ENCODE results near the gene TAF4B. TPM values are rescaled to one million over a fixed set of nuclear protein-coding genes. Genes with fewer than 3 reads are reported as not detected.
"Not testable (repeated sequence)": the region's sequence is repeated elsewhere in the genome, so short reads cannot be mapped to it uniquely, and the experiment has no call there.

The TAF4B gene
- polyA plus RNA-seq, 3 donors: 4.6 to 5.5 (median 5.0) TPM

DNA sequence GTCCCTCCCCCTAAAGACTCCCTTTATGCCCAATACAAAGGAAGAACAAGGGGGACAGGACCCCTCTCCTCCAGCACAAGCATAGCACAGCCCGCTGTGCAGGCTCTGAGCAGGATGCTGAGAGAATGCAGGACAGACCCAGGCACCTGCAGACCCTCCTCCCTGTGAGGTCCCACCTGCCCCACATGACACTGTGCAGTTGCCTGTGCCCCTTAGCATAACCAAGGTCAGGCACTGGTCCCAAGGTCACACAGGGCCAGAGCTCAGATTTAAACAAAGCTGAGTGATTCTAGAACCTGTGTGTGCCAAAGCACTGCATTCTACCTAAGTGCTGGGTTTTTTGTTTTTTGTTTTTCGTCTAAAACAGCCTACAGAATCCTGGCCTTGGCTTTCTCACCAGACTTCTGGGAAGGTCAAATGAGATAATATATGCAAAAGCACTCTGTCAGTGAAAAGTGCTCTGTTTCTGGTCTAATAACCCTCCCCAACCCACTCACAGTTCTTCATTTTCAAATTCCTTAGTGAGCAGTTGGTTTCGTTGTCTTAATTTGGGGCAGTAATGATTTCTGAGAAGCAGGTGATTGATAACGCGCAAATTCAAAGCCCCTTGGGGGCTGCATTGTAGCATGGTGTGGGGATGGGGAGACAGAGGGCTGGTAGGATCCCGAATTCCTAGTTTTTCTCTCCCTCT is 196.4 kb downstream of the TAF4B start:
- DNase-seq: no peak

DNA sequence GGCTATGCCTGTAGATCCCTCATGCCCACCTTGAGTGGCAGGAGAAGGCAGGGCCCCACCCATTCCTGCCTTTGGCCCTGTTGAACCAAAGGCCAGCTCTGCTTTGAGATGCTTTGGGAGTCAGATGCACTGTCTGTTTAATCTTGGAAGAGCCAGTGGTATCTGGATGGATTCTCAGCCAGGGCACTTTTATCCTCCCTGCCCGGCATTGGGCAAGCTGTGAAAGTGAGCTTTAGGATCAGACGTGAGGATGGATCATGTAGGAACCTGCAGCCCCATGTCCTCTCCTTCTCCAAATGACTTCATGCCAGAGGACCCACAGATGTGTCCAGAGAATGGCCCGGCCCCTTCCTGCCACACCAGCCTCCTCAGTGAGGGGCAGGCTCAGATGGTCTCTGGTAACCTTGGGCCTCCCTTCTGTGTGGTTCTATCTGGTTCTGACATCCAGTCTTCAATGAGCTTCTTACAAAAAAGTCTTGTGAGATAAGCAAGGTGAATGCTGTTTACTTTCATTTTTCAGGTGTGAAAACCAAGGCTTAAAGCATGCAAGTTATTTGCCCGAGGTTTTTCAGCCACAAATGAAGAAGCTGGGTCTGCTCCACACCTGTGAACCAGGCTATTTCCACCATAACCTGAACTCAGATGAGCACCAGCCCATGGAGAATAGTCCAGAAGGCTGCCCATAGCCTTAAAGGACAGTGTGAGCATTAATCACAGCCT is 198.3 kb downstream of the TAF4B start:
- no peak for DNase-seq

DNA sequence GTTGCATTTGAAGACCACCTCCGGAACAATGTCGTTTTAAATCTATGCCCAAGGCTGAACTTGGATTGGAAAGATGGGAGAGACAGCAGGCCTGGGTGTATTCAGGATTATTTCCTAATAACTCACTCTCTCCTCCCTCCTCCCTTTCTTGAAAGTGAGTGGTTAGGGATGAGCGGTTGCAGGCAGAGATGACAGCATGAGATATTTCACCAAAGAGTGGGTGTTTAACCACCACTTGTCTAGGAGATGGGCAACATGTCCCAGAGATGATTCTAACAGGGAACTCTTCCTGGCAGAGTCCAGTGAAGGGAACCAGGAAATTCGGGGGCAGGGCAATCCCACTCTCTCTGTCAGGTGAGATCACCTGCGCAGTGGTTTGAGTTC is 198.9 kb downstream of the TAF4B start:
- DNase-seq: no peak

DNA sequence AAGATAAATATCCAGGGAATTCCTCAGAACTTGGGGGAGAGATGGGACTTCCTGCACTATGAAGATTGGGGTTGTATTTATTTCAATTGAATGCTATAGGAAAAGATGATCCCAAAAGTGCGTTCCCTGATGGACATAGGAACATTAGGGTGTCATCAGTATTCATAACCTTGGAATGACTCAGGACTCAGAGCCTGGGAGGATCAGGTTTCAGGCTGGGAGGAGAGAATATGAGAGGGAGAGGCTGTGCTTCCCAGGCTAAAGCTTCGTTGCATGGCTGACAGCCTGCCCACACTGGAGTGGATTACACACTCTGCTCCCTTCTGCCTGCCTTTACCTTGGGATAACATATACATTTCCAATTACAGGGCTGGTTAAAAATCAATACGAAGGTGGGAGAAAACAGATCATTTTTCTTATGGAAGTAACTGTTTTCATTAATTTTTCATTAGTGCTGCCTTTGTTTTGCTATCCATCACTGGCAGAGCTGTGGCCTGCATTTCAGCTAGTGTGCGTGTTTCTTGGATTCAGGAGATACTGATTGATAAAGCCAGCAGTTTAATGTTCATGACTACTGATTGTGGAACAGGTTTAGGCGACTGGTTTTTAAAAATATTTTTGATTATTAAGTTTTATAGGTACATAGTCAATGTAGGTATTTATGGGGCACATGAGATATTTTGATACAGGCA is 203.4 kb downstream of the TAF4B start:
- DNase-seq: peak; percentile 79

DNA sequence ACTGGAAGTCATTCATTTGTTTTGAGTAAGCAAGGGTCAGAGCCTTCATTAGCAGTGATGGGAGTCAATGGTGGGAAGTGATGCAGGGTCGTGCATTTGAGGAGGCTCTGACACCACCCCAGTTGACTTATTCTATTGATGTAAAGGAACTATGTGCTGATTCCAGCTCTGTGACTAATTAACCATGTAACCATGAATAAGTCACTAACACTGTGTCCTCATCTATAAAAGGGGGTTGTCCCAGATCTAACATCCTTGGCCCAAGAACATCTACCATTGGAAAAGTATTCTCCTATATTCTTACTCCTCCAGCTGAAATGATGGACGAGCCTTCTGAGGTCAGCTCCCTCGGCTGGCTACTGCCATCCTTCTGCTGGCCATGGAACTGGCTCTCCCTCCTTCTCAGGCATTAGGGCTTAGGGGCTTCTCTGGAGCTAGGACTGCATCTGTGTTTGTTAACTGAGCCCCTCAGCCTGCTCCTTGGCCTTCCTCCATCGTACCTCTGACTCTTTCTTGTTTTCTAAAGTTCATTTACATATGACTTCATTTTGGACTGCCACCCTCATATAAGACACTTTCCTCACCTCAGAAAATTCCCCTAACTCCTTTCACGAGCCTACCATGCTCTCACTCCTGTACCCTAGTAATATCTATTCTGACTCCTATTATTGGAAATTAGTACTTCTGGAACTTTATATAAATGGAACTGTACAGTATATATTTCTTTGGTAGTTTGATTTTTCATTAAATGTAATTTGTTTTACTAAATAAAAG is 206.6 kb downstream of the TAF4B start:
- no peak for DNase-seq

DNA sequence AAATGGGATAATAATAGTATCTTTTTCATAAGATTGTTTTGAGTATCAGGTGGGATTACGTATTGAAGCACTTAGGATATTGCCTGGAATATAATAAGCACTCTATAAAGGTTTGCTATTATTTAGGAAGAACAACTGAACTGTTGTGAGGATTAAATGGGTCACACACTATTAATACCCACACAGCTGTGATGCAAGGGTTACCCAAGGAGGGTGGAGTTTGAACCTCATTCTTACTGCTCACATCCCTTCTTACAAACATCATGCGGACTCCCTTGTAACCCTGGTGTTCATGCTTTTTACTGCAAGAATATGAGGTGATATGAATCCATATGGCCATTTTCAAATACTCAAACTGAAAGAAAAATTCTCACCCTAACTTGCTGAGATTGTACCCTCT is 208.6 kb downstream of the TAF4B start:
- no peak for DNase-seq

DNA sequence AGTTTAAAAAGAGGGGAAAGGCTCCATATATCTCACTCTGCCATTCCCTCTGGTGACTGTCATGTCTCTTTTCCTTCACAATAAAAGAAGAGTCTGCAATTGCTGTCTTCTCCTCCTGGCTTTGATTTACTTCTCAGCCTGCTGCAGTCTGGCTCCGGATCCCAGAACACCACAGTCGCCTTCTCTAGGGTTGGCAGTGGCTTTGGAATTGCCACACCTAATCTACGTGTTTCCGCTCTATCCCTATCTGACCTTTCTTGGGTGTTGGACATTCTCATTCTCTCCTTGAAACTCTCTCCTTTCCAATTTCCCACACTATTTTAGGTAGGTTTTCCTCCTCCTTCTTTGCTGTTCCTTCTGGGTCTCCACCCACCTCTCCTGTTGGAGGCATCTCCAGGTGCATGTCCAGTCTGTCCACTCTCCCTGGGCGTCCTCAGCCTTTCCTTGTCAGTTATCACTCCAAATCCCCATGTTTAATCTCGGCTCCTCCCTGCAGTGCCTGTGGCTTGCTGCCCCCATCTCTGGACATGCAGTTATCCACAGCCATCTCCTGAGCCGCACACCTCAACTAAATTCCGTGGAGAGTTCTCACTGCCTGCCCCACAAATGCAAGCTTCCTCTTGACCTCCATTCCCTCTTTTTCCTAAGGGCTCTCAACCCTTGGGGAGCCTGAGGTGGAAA is 209.3 kb downstream of the TAF4B start:
- no peak for DNase-seq

DNA sequence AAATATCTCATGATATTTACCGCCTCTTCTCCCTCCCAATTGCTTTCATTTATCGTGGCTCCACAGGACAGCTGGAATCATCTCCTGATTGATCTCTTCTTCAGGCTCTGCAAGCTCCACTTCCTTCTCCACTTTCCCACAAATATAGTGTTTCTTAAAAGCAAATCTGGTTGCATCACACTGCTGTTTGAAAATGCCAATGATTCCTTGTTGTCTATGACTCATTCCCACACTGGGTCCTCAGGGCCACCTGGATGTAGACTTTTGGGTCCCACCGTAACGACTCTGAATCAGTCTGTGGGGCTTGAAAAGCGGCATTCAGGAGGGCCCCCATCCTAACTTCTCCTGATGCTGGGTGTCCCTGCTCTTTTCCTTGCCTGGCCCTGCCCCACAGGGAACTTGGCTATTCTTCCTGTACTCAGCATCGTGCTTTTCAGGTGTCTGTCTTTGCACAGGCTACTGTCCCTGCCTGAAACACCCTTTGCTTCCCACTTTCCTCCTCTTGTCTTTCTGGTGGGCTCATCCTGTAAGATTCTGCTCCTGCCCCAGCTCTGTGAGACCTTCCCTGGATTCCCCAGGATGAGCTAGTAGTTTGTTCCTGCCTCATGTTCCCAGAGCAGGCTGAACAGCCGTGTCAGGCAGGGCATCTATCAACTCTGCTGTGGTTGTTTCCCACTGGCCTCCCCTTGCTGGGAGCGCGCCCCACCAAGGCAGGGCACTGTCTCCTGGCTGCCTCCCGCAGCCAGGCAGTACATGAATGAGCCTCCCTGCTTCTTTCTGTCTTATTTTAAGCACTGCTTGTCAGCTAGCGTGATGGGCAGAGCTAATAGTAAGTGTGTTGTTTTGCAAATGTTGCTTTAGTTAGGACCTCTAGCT is 210.2 kb downstream of the TAF4B start:
- no peak for DNase-seq

DNA sequence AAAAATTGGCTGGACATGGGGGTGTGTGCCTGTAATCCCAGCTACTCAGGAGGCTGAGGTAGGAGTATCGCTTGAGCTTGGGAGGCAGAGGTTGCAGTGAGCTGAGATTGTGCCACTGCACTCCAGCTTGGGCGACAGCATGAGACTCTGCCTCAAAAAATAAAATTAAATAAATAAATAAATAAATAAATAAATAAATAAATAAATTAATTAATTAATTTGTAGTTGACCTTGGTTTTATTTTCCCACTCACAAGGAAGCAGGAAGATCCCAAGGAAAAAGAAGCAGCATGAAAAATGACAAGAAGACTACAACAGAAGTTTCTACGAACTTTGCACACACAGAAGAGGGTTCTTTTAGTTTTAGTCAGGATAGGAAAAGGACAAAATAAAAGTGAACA is 211.4 kb downstream of the TAF4B start:
- not testable (repeated sequence) for DNase-seq

DNA sequence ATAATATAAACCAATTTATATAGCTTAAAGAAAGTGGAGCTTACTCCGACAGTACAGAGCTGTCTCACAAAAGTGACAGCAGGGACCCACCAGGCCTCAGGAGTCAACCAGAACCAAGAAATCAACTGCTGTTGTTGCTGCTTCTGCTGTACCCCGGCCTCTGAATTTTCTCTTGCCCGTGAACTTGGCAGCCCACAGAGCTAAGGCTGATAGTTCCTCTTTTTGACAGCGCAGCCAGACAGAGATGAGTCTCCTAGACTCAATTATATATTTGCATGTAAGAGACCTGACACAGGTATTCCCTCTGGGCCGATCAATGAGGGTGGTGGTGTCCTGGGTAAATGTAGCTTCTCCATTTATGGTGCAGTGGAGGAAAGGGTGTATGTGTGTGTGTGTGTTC is 212.7 kb downstream of the TAF4B start:
- DNase-seq: no peak

DNA sequence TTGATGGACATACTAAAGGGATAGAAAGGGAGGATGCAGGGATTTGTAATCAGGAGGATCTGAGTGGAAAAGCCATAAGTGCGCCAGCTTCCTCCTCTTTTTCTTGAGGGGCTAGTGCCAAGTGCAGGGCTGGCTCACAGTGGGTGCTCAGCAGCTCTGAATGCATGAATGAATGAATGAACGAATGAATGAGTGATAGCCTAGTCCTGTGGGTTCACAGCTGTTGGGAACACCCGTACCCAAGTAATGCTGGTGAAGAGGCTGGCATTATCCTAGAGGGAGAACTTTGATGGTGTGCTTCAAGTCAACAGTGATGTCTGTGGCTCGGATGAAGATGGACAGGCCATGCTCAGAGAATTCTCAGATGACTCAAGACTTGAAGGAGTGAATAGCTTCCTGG is 213.3 kb downstream of the TAF4B start:
- DNase-seq: no peak

DNA sequence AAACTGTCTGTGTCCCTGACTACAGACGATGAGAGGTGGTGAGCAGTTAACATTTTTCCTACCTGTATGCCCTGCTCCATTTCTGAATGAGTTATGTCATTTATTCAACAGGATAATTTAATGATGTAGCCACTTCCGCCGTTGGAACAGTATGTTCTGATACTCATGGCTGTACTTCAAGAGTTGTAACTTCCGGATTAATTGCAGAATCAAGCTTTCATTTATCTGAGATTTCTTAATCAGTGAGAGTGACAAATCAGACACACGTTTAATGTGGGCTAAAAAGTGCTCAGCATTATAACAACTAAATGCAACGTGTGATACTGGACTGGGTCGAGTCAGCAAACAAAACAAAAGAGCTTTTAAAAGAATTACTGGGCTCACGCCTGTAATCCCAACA is 214.4 kb downstream of the TAF4B start:
- DNase-seq: no peak

Other genes starting within 250 kb of the TAF4B start
- 100 to 1,000 TPM in 2 of 3 donors, 10 to 100 TPM in 1; 81.4 to 111 (median 106) TPM for gene SS18, start 135.8 kb upstream of the TAF4B start, polyA plus RNA-seq (ENCODE audit: insufficient read length in 3 of 3)
- gene PSMA8, start 92.6 kb upstream of the TAF4B start, polyA plus RNA-seq (ENCODE audit: insufficient read length in 3 of 3): not detected